Activated T-cell treated with anti-CD3 and anti-CD28 coated beads for 4 hours (primary cell): ENCODE data around the gene KRI1.

Experiments
- DNase-seq: peaks from one replicate; pipeline ENCODE4 v3.0.0-alpha.2; 2020

KRI1 gene

GRCh38 chr19:10517760-10518443 lies 47.9 kb downstream of the KRI1 start:
- no peak for DNase-seq

- DNase-seq = no peak
Observed at GRCh38 chr19:10517361-10517759, 48.5 kb downstream of the KRI1 start, which contains the start of gene S1PR5. Gene S1PR5 (minus strand): TSS chr19:10517447. CDS start chr19:10515011, 2,436 bp downstream.

GRCh38 chr19:10516671-10517286 lies 49.0 kb downstream of the KRI1 start:
- DNase-seq = no peak

GRCh38 chr19:10516064-10516385 lies 49.8 kb downstream of the KRI1 start:
- DNase-seq = no peak

- no peak for DNase-seq
Observed at GRCh38 chr19:10514211-10515145, 51.3 kb downstream of the KRI1 start.

GRCh38 chr19:10513223-10513622 lies 52.6 kb downstream of the KRI1 start:
- no peak for DNase-seq

- DNase-seq = peak; percentile 53
Observed at GRCh38 chr19:10510301-10510802, 55.5 kb downstream of the KRI1 start.

- DNase-seq = no peak
Observed at GRCh38 chr19:10508707-10509106, 57.1 kb downstream of the KRI1 start.

GRCh38 chr19:10508036-10508435 lies 57.8 kb downstream of the KRI1 start:
- DNase-seq = no peak

GRCh38 chr19:10505583-10506229 lies 60.1 kb downstream of the KRI1 start:
- DNase-seq = peak; percentile 80
